K562 (cell line): ENCODE results near the gene CAMK1D. TPM values are rescaled to one million over a fixed set of nuclear protein-coding genes. Genes with fewer than 3 reads are reported as not detected.

ENCODE experiments used
- ATAC-seq: fragments of 200-7000 bp; cut with Tn5 transposase; 3 replicates; pipeline ENCODE4 v1.9.1; 2020; ENCODE audit warnings: moderate library complexity
- BruUV-seq: library from RNA; stranded (reverse); fragments of 400-500 nt; replicated peaks from 2 replicates; lab custom pipeline; 2021; lab: Mats Ljungman, UMichigan
- CTCF ChIA-PET: fragments of 300-600 bp; formaldehyde crosslinking; extraction: SDS; loops from one replicate; lab custom pipeline; 2021; ENCODE audit warnings: low intra/inter-chr PET ratio; lab: Yijun Ruan, JAX
- POLR2A ChIA-PET: fragments of 300-600, 350-650 bp; sonication (Branson Sonifier 250); formaldehyde crosslinking; extraction: SDS; loops from one replicate; lab custom pipeline; 2021; ENCODE audit warnings: antibody characterized with exemption, inconsistent platforms; lab: Yijun Ruan, JAX
- DNase-seq, 4 experiments: peaks; one replicate each; pipeline versions ENCODE4 v3.0.0 to v3.0.0-alpha.2; 2011 to 2018; ENCODE audit warnings: low spot score in 3 of 4, mixed read lengths in 3 of 4; ENCODE audit errors: extremely low read depth in 1 of 4
- FAIRE-seq: peaks from 2 replicates; lab custom pipeline; 2011; peaks lifted over from hg19 to GRCh38; lab: Jason Lieb, UNC
- H2AFZ ChIP-seq: 2 replicates; pipeline ENCODE4 v1.6.0; 2011; ENCODE audit warnings: low read depth, low read length, control low read depth, inconsistent platforms
- H3K27ac ChIP-seq: fragments of 200-600 bp; 3 replicates; pipeline ENCODE4 v1.8.0; 2011; ENCODE audit warnings: low read depth, mild to moderate bottlenecking, control low read depth, inconsistent platforms, low read length, moderate library complexity, mixed read lengths; ENCODE audit errors: extremely low read depth
- H3K27me3 ChIP-seq, 2 experiments: fragments of 300-600 bp in 1 of 2; 2 replicates in 1 of 2; 3 replicates in 1 of 2; pipeline versions ENCODE4 v1.6.0 to v1.8.0; 2011; ENCODE audit warnings: inconsistent platforms in 2 of 2, low read length in 2 of 2, mild to moderate bottlenecking in 1 of 2, mixed read lengths in 1 of 2, moderate library complexity in 1 of 2; ENCODE audit not compliant: control insufficient read depth in 2 of 2, insufficient read depth in 2 of 2
- H3K36me3 ChIP-seq: fragments of 300-600 bp; 3 replicates; pipeline ENCODE4 v1.8.0; 2011; ENCODE audit warnings: mild to moderate bottlenecking, low read length, inconsistent platforms; ENCODE audit not compliant: control insufficient read depth, insufficient read depth
- H3K4me1 ChIP-seq, 2 experiments: fragments of 200-600 bp in 1 of 2; replicated peaks in 1 of 2; 2 replicates in 1 of 2; 3 replicates in 1 of 2; pipeline versions ENCODE4 v1.5.1 to v1.8.0; 2011; ENCODE audit warnings: inconsistent platforms in 2 of 2, low read length in 2 of 2, mild to moderate bottlenecking in 1 of 2, mixed read lengths in 1 of 2, moderate library complexity in 1 of 2; ENCODE audit not compliant: control insufficient read depth in 2 of 2, insufficient read depth in 2 of 2
- H3K4me2 ChIP-seq: 2 replicates; pipeline ENCODE4 v1.6.1; 2011; ENCODE audit warnings: low read length, control low read depth, inconsistent platforms, mixed read lengths; ENCODE audit not compliant: insufficient read depth
- H3K4me3 ChIP-seq: fragments of 200-600 bp; sonication (generic), shearing (Covaris generic); 2 replicates; pipeline ENCODE4 v1.5.1; 2016; ENCODE audit warnings: control low read depth, inconsistent platforms
- H3K79me2 ChIP-seq: fragments of 200-600 bp; 3 replicates; pipeline ENCODE4 v1.8.0; 2011; ENCODE audit warnings: low read length, inconsistent platforms; ENCODE audit not compliant: control insufficient read depth, insufficient read depth
- H3K9ac ChIP-seq, 2 experiments: 2 replicates each; pipeline versions ENCODE4 v1.6.0 to v1.6.1; 2011; ENCODE audit warnings: low read depth in 2 of 2, low read length in 2 of 2, control low read depth in 1 of 2, inconsistent platforms in 1 of 2, mild to moderate bottlenecking in 1 of 2, mixed read lengths in 1 of 2; ENCODE audit not compliant: insufficient read depth in 1 of 2
- H3K9me1 ChIP-seq: one replicate; pipeline ENCODE4 v1.6.0; 2011; ENCODE audit warnings: inconsistent platforms, mild to moderate bottlenecking, low read length, moderate library complexity; ENCODE audit not compliant: control insufficient read depth, insufficient read depth
- H3K9me3 ChIP-seq: replicated peaks from 2 replicates; pipeline ENCODE4 v1.5.1; 2011; ENCODE audit warnings: low read depth, low read length, inconsistent platforms; ENCODE audit not compliant: control insufficient read depth, insufficient read depth
- H4K20me1 ChIP-seq: replicated peaks from 2 replicates; pipeline ENCODE4 v1.6.1; 2011; ENCODE audit warnings: low read length, inconsistent platforms, mixed read lengths; ENCODE audit not compliant: control insufficient read depth, insufficient read depth
- DACH1 ChIP-seq: fragments of 450-650 bp; IDR thresholded peaks from 2 replicates; pipeline ENCODE4 v1.6.1; 2018; ENCODE audit not compliant: partially characterized antibody
- WGBS: fragments of 100-300 bp; shearing (Covaris generic); methylation state at CpG from one replicate; pipeline ENCODE4 v1.1.6; 2016; ENCODE audit warnings: low coverage, mixed read lengths; ENCODE audit not compliant: insufficient coverage; ENCODE audit errors: missing lambda C conversion rate; 5-methylcytosine and 5-hydroxymethylcytosine counted together
- in situ Hi-C: fragments of 300-500 bp; cut with MboI; formaldehyde crosslinking; loops from 4 replicates; pipeline ENCODE4 v1.15.0; 2018; ENCODE audit warnings: inconsistent platforms, mixed read lengths
- intact Hi-C: fragments of 100-400 bp; cut with micrococcal nuclease; formaldehyde crosslinking; loops from 2 replicates; pipeline ENCODE4 v1.14.2; 2022
- polyA plus RNA-seq, 8 experiments: library from polyadenylated mRNA; depleted of rRNA in 4 of 8; stranded (reverse) in 5 of 8; unstranded in 3 of 8; fragments of >200 nt; fragmentation: Nextera tagmentation in 2 of 8; fragmentation: Illumina TruSeq in 1 of 8; extraction: Ambion mirVana in 2 of 8; extraction: Trizol in 1 of 8; gene quantifications; 2 replicates each; pipeline versions ENCODE4 v1.2.1 to v1.2.3, GENCODE V29; 2011 to 2014; ENCODE audit warnings: inconsistent platforms in 1 of 8, missing spikeins in 1 of 8
- total RNA-seq, 7 experiments: library from RNA; depleted of rRNA in 6 of 7; stranded (reverse); fragments of >200 nt in 6 of 7; fragmentation: Illumina TruSeq in 2 of 7; extraction: Trizol in 2 of 7; gene quantifications; 2 replicates each; pipeline versions ENCODE4 v1.2.1 to v1.2.3, GENCODE V29; 2011 to 2021; ENCODE audit warnings: low replicate concordance in 1 of 7
- TF ChIP-seq, protein P1 (sequence below), 2 experiments: fragments of 450-650 bp in 1 of 2; sonication (generic) in 1 of 2; formaldehyde crosslinking in 1 of 2; IDR thresholded peaks; 2 replicates each; pipeline versions ENCODE4 v1.7.1 to v1.9.0; 2016 to 2022; ENCODE audit warnings: inconsistent platforms in 1 of 2, mild to moderate bottlenecking in 1 of 2, missing genetic modification reagents in 1 of 2

Gene CAMK1D
- total and polyA plus RNA-seq, 9 of the 15 experiments (the other 6 are each of a cell fraction or from before 2014, with no cell fraction given): 0.12 to 0.24 (median 0.20) TPM; not detected in 5

- no peak overlapping the region for H3K27ac ChIP-seq
- H3K4me3 ChIP-seq: no peak overlapping the region
- no peaks in the 10 kb centered on the region for H3K4me1 ChIP-seq
- WGBS: 3% methylated on average over 5 of the region's 5 CpGs
- TF ChIP-seq DACH1: no peak
- TF ChIP-seq, protein P1, sequence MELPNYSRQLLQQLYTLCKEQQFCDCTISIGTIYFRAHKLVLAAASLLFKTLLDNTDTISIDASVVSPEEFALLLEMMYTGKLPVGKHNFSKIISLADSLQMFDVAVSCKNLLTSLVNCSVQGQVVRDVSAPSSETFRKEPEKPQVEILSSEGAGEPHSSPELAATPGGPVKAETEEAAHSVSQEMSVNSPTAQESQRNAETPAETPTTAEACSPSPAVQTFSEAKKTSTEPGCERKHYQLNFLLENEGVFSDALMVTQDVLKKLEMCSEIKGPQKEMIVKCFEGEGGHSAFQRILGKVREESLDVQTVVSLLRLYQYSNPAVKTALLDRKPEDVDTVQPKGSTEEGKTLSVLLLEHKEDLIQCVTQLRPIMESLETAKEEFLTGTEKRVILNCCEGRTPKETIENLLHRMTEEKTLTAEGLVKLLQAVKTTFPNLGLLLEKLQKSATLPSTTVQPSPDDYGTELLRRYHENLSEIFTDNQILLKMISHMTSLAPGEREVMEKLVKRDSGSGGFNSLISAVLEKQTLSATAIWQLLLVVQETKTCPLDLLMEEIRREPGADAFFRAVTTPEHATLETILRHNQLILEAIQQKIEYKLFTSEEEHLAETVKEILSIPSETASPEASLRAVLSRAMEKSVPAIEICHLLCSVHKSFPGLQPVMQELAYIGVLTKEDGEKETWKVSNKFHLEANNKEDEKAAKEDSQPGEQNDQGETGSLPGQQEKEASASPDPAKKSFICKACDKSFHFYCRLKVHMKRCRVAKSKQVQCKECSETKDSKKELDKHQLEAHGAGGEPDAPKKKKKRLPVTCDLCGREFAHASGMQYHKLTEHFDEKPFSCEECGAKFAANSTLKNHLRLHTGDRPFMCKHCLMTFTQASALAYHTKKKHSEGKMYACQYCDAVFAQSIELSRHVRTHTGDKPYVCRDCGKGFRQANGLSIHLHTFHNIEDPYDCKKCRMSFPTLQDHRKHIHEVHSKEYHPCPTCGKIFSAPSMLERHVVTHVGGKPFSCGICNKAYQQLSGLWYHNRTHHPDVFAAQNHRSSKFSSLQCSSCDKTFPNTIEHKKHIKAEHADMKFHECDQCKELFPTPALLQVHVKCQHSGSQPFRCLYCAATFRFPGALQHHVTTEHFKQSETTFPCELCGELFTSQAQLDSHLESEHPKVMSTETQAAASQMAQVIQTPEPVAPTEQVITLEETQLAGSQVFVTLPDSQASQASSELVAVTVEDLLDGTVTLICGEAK (IDR thresholded peaks at IDR 0.05): peak; percentile 58
- TF ChIP-seq, protein P1 (CRISPR knock-in tag; IDR thresholded peaks at IDR 0.05): no peak
- no peak overlapping the region for H3K9ac ChIP-seq
- DNase-seq (no peak), FAIRE-seq (no peak), ATAC-seq (no peak)
- H3K79me2 ChIP-seq: no peaks in the 10 kb centered on the region
- ChIA-PET CTCF (no interaction called here), POLR2A (no interaction called here)
- intact Hi-C loops: no loop called here
- H3K36me3 ChIP-seq: no peaks in the 10 kb centered on the region
- no TSS peak for BruUV-seq
- no peaks in the 10 kb centered on the region; the same call in 1 of the 2 replicates for H4K20me1 ChIP-seq
- no peak overlapping the region for H2AFZ ChIP-seq
- H3K4me2 ChIP-seq: no peak overlapping the region
- no peaks in the 10 kb centered on the region for H3K9me3 ChIP-seq
- no peaks in the 10 kb centered on the region for H3K9me1 ChIP-seq
- peaks cover 8 to 37% of the 10 kb centered on the region in 2 experiments; a peak in 4 of 5 replicates for H3K27me3 ChIP-seq
- in situ Hi-C loops: no loop called here
Observed at GRCh38 chr10:12592967-12593366, 243.6 kb downstream of the CAMK1D start.
